ENCODE measurements around the gene ICAM5.

DNA sequence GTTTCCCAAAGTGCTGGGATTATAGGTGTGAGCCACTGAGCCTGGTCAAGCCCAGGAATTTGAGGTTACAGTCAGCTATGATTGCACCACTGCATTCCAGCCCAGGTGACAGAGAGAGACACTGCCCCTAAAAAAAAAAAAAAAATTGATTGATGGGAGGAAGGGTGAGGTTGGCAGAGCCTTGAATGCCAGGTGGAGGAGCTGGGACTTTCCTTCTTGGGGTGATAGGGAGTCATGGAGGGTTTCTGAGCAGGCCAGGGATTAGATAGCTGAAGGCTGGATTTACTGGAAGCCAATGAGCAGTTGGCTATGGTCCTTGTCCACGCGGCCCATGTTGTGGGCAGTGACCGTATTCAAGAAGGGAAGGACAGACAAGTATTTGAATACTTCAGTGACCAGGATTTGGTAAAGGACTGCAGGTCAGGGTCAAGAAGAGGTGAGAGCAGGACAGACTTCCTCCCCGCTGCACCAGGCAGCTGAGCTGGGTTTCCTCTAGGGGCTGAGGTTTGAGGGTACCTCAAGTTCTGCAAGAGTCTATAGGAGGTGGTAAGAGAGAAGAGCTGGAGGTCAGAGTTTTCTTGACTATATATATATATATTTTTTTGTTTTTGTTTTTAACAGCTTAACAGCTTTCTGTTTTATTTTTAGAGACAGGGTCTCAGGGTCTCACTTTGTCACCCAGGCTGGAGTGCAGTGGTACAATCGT is 9.9 kb upstream of the ICAM5 start:
- TF ChIP-seq, protein P1, sequence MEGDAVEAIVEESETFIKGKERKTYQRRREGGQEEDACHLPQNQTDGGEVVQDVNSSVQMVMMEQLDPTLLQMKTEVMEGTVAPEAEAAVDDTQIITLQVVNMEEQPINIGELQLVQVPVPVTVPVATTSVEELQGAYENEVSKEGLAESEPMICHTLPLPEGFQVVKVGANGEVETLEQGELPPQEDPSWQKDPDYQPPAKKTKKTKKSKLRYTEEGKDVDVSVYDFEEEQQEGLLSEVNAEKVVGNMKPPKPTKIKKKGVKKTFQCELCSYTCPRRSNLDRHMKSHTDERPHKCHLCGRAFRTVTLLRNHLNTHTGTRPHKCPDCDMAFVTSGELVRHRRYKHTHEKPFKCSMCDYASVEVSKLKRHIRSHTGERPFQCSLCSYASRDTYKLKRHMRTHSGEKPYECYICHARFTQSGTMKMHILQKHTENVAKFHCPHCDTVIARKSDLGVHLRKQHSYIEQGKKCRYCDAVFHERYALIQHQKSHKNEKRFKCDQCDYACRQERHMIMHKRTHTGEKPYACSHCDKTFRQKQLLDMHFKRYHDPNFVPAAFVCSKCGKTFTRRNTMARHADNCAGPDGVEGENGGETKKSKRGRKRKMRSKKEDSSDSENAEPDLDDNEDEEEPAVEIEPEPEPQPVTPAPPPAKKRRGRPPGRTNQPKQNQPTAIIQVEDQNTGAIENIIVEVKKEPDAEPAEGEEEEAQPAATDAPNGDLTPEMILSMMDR (IDR thresholded peaks at IDR 0.05), result no peak
- no peak for TF ChIP-seq POLR2A (IDR thresholded peaks at IDR 0.05)
